NB4 (cell line): ENCODE measurements around the gene NUDT3.
"Not testable (repeated sequence)": the region's sequence is repeated elsewhere in the genome, so short reads cannot be mapped to it uniquely, and the experiment has no call there.

Experiments used
- DNase-seq: peaks from one replicate; pipeline ENCODE4 v3.0.0; 2010; ENCODE audit warnings: low read depth
- H3K4me3 ChIP-seq: one replicate; pipeline ENCODE4 v1.5.1; 2011; ENCODE audit warnings: mild to moderate bottlenecking, low read depth, low read length, moderate library complexity
- MYC ChIP-seq: IDR thresholded peaks from 2 replicates; pipeline ENCODE4 v1.6.1; 2011; ENCODE audit warnings: low read depth, low read length
- POLR2A ChIP-seq: IDR thresholded peaks from 2 replicates; pipeline ENCODE4 v1.6.1; 2011; ENCODE audit warnings: mild to moderate bottlenecking; ENCODE audit not compliant: insufficient read length; ENCODE audit errors: extremely low read depth
- TF ChIP-seq, protein P1 (sequence below): IDR thresholded peaks from 2 replicates; pipeline ENCODE4 v1.6.1; 2011; ENCODE audit warnings: low read depth, low read length
- TF ChIP-seq, protein P2 (sequence below): IDR thresholded peaks from one replicate; pipeline ENCODE4 v1.5.1; 2012; ENCODE audit warnings: low read depth, low read length

NUDT3 gene

DNA sequence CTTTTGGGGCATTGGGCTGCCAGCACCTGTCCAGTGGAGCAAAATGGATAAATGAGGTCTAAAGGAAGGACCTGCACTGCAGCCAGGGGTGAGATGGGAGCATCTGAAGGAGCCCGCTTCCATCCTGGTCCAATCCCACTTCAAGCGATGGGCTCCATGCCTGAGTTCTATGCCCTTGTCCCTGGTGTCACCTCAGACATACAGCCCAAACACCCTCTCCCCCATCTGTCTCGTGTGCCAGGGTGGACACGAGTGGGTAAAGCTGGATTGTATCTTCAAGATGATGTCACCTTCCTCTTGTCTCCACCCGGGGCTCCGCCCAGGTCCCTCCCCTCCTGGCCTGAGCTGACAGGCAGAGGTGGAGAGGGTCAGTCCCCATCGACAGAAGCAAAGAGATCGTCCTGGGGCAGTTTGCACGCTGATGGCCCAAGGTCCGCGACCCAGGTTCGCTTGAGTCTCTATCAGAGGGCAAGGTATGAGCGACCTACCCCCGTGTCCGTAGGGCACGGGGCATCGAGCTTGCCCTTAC, 144.2 kb downstream of the NUDT3 start:
- H3K4me3 ChIP-seq, result peak overlapping the region; percentile 80
- TF ChIP-seq, protein P1, sequence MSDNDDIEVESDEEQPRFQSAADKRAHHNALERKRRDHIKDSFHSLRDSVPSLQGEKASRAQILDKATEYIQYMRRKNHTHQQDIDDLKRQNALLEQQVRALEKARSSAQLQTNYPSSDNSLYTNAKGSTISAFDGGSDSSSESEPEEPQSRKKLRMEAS, result no peak
- TF ChIP-seq POLR2A (no peak), MYC (no peak)
- TF ChIP-seq, protein P2, sequence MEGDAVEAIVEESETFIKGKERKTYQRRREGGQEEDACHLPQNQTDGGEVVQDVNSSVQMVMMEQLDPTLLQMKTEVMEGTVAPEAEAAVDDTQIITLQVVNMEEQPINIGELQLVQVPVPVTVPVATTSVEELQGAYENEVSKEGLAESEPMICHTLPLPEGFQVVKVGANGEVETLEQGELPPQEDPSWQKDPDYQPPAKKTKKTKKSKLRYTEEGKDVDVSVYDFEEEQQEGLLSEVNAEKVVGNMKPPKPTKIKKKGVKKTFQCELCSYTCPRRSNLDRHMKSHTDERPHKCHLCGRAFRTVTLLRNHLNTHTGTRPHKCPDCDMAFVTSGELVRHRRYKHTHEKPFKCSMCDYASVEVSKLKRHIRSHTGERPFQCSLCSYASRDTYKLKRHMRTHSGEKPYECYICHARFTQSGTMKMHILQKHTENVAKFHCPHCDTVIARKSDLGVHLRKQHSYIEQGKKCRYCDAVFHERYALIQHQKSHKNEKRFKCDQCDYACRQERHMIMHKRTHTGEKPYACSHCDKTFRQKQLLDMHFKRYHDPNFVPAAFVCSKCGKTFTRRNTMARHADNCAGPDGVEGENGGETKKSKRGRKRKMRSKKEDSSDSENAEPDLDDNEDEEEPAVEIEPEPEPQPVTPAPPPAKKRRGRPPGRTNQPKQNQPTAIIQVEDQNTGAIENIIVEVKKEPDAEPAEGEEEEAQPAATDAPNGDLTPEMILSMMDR, result no peak
- peak; percentile 55 for DNase-seq

GRCh38 chr6:34247481-34248197, 144.8 kb downstream of the NUDT3 start:
- no peak for DNase-seq

GRCh38 chr6:34246563-34247391, 145.7 kb downstream of the NUDT3 start:
- no peak overlapping the region for H3K4me3 ChIP-seq
- DNase-seq, result peak; percentile 71
- TF ChIP-seq MYC (peak; percentile 30; the same call in 1 of the 2 replicates), POLR2A (peak; percentile 28)
- TF ChIP-seq, protein P1, result peak; percentile 7; the same call in 1 of the 2 replicates
- TF ChIP-seq, protein P2, result peak; percentile 60

More at GRCh38 chr6:34247481-34248197, 144.8 kb downstream of the NUDT3 start:
- TF ChIP-seq, protein P2, result no peak
- H3K4me3 ChIP-seq, result peak overlapping the region; percentile 80

DNA sequence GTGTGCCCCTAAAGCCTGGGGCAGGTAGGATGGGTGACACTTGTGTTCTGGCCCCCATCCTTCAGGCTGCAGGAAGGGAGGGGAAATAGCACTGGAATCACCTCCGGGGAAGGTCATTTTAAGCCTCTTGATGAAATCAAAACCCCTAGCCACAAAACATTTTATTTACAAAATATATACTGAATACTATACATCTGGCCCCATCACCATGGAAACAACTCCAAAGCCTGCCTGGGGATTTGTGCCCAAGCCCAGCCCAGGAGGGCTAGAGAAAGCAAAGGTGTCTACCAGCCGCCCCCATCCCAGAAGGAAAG, 146.3 kb downstream of the NUDT3 start:
- TF ChIP-seq, protein P1, result no peak
- no peak for TF ChIP-seq MYC
- TF ChIP-seq, protein P2, result no peak
- TF ChIP-seq POLR2A, result no peak
- H3K4me3 ChIP-seq, result no peak overlapping the region
- DNase-seq, result no peak

DNA sequence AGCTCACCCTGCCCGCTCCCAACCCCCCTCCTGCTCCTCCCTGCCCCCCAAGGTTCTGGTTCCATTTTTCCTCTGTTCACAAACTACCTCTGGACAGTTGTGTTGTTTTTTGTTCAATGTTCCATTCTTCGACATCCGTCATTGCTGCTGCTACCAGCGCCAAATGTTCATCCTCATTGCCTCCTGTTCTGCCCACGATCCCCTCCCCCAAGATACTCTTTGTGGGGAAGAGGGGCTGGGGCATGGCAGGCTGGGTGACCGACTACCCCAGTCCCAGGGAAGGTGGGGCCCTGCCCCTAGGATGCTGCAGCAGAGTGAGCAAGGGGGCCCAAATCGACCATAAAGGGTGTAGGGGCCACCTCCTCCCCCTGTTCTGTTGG, 146.7 kb downstream of the NUDT3 start:
- DNase-seq, H3K4me3 ChIP-seq: not testable (repeated sequence)

DNA sequence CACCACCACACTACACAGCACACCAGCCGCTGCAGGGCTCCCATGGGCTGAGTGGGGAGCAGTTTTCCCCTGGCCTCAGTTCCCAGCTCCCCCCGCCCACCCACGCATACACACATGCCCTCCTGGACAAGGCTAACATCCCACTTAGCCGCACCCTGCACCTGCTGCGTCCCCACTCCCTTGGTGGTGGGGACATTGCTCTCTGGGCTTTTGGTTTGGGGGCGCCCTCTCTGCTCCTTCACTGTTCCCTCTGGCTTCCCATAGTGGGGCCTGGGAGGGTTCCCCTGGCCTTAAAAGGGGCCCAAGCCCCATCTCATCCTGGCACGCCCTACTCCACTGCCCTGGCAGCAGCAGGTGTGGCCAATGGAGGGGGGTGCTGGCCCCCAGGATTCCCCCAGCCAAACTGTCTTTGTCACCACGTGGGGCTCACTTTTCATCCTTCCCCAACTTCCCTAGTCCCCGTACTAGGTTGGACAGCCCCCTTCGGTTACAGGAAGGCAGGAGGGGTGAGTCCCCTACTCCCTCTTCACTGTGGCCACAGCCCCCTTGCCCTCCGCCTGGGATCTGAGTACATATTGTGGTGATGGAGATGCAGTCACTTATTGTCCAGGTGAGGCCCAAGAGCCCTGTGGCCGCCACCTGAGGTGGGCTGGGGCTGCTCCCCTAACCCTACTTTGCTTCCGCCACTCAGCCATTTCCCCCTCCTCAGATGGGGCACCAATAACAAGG, 147.3 kb downstream of the NUDT3 start:
- not testable (repeated sequence) for DNase-seq, H3K4me3 ChIP-seq
